ENCODE measurements around the gene ETF1. TPM values are rescaled to one million over a fixed set of nuclear protein-coding genes. Genes with fewer than 3 reads are reported as not detected.

ETF1 gene
- total RNA-seq, 2 experiments from 2014 or later, result 65.2 to 68.1 TPM

DNA sequence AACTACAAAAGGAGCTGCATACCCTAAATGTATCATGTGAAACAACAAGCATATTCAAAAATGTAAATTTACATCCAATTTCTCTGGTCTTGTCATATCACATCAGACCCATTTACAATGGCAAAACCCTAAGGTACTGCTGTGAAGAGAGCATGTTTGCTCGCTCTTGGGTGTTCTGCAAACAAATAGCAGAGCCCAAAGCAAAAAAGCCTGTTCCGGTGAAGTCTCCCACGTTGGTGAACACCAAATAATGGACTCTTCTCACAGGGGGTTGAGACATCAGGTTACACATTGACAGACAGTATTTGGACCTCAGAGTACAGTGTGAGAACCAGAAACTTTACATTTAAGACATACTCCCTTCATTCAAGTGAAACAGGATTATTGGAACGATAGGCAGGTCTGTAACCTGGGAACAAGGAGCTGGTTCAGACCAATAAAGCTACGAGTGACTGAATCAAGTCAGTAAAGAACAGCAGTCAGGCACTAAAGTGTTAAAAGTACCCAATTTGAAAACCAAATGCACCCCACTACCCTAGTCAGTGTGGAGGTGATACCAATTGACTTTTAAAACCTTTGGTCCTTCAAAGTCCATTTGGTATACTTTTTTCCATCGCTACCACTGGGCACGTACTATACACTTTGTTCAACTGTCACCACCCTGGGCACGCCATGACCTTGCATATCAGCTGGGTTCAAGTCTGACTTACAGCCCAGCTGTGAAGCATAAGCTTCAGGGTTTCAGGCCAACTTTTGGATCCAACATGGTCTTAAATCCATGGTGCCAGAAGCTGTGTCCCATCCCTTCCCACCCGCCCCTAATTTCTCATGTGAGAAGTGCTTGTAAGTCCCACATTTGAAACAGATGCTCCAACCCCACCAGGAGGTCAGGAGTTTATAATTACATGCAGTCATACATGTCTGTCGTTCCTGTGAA is 36.4 kb downstream of the ETF1 start:
- H3K27me3 Mint-ChIP-seq, result no peaks in the 10 kb centered on the region
- peaks cover 26% of the 10 kb centered on the region for H3K36me3 Mint-ChIP-seq
- H3K9me3 Mint-ChIP-seq, result no peaks in the 10 kb centered on the region
- ATAC-seq (ENCODE audit: low read depth) (no peak), DNase-seq (no peak)
- POLR2A ChIA-PET, result no interaction called here
- no peak overlapping the region for H3K27ac Mint-ChIP-seq
- H3K4me3 Mint-ChIP-seq, result no peak overlapping the region
- H3K4me1 Mint-ChIP-seq, result peaks cover 2% of the 10 kb centered on the region

DNA sequence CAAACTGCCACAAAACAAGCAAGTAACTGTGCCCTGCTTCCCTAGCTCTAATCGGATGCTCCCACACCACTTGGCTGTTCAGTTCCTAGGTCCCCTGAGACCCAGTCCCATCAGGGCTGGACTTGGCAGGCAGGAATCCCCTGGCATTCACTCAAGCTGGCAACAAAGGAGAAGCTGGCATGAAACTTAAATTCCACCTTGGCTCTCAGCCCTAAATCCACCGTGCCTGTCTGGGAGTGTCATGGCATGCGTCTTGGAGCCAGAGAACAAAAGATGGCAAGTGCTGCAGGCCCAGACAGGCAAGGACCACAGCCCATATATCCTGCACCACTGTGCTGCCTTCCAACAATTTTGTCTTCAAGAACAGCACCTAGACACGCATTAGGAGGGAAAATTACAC is 38.2 kb downstream of the ETF1 start:
- no peak for ATAC-seq (ENCODE audit: low read depth)
- H3K9me3 Mint-ChIP-seq, result no peaks in the 10 kb centered on the region
- no peak overlapping the region for H3K27ac Mint-ChIP-seq
- H3K4me1 Mint-ChIP-seq, result no peaks in the 10 kb centered on the region
- DNase-seq, result no peak
- H3K36me3 Mint-ChIP-seq, result peaks cover 16% of the 10 kb centered on the region
- no peak overlapping the region for H3K4me3 Mint-ChIP-seq
- H3K27me3 Mint-ChIP-seq, result no peaks in the 10 kb centered on the region
- POLR2A ChIA-PET, result no interaction called here

DNA sequence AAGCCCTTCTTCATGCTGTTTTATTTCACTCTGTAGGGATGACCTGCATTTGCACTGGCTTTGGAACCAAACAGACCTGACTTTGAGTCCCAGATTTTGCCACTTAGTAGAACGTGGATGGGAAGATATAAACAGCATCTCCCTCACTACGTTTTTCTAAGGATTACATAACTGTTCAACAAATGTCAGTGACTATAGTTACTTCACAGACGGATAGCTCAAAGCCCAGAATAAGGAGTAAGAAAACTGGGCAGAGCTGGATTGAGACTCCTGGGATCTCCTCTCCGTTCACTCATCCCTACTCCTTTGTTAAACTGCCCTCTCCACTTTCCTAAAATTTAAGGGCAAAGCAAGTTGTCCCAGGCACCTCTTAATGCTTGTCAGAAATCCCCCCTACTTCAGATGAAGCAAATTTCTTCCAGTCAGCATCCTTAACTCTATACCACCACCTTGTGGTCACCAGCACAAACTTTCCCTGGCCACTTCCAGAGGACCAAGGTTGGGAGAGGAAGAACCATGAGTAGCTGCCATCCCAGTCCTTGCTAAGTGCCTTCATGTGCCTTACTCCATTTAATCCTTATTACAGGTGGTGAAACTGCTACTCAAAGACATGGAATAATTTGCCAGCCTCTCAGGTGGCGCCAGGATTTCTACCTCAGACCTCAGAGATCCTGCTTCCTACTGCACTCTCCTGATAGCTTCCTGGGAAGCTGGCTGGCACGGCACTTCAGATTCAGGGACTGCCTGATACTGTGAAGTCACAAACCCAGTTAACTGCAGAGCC is 39.4 kb downstream of the ETF1 start:
- POLR2A ChIA-PET, result interaction anchor here (1.5 kb wide), 1 partner anchor 53 kb away, joined by 6 read pairs; no protein-coding TSS in a partner anchor
- H3K27me3 Mint-ChIP-seq, result peaks cover 2% of the 10 kb centered on the region
- H3K4me1 Mint-ChIP-seq, result no peaks in the 10 kb centered on the region
- no peak overlapping the region for H3K27ac Mint-ChIP-seq
- DNase-seq (no peak), ATAC-seq (ENCODE audit: low read depth) (peak; percentile 58)
- no peaks in the 10 kb centered on the region for H3K9me3 Mint-ChIP-seq
- no peak overlapping the region for H3K4me3 Mint-ChIP-seq
- peaks cover 10% of the 10 kb centered on the region for H3K36me3 Mint-ChIP-seq

DNA sequence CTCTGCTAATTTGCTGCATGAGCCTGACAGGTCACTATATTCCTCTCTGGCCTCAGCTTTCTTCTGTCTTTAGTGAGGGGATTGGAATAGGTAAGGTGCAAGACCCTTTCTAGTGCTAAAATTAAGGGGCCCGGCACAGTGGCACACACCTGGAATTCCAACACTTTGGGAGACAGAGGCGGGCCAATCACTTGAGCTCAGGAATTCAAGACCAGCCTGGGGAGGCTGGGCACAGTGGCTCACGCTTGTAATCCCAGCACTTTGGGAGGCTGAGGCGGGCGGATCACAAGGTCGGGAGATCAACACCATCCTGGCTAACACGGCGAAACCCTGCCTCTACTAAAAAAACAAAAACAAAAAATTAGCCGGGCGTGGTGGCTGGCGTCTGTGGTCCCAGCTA is 40.5 kb downstream of the ETF1 start:
- H3K4me1 Mint-ChIP-seq, result no peaks in the 10 kb centered on the region
- ATAC-seq (ENCODE audit: low read depth), result no peak
- no peak overlapping the region for H3K4me3 Mint-ChIP-seq
- POLR2A ChIA-PET, result no interaction called here
- H3K27ac Mint-ChIP-seq, result no peak overlapping the region
- H3K27me3 Mint-ChIP-seq, result peaks cover 2% of the 10 kb centered on the region
- H3K36me3 Mint-ChIP-seq, result peaks cover 4% of the 10 kb centered on the region
- H3K9me3 Mint-ChIP-seq, result no peaks in the 10 kb centered on the region
- DNase-seq, result no peak

DNA sequence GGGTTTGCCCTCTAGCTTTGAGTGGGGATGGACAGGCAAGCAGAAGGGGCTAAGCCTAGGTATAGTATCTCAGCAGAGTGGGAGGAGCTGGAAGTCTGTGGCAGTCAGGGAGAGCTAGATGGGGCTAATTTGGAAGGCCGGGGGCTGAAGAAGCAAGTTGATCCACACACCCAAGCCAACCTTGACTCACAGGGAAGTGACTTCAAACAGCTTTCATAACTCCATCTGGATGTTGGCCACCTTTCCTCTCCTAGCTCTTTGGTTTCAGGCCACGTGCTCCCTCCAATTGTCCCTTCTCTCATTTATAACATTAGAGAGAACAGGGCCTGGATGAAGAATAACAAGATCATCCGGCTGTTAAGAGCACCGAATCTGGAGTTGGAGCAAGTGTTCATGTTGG is 40.9 kb downstream of the ETF1 start:
- Mint-ChIP-seq H3K9me3 (no peaks in the 10 kb centered on the region), H3K4me1 (no peaks in the 10 kb centered on the region), H3K36me3 (peaks cover under 1% of the 10 kb centered on the region), H3K27me3 (peaks cover 2% of the 10 kb centered on the region), H3K27ac (no peak overlapping the region), H3K4me3 (no peak overlapping the region)
- DNase-seq (no peak), ATAC-seq (ENCODE audit: low read depth) (no peak)
- POLR2A ChIA-PET, result no interaction called here

DNA sequence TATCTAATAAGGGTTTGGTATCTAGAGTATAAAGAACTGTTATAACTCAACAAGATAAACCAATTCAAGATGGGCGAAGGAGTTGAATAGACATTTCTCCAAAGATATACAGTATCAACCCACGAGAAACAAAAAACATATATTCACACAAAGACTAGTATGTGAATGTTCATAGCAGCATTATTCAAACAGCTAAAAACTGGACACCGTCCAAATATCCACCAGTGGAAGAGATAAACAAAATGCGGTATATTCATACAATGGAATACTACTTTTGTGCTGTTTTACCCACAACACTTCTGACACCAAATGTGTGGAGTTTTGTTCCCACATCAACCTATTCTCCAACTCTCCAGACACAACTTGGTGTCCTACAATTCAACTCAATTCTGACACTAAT is 44.7 kb downstream of the ETF1 start:
- Mint-ChIP-seq H3K4me1 (no peaks in the 10 kb centered on the region), H3K27ac (no peak overlapping the region), H3K27me3 (peaks cover 5% of the 10 kb centered on the region), H3K9me3 (no peaks in the 10 kb centered on the region), H3K4me3 (no peak overlapping the region), H3K36me3 (no peaks in the 10 kb centered on the region)
- POLR2A ChIA-PET, result no interaction called here
- DNase-seq, result no peak
- ATAC-seq (ENCODE audit: low read depth), result no peak

DNA sequence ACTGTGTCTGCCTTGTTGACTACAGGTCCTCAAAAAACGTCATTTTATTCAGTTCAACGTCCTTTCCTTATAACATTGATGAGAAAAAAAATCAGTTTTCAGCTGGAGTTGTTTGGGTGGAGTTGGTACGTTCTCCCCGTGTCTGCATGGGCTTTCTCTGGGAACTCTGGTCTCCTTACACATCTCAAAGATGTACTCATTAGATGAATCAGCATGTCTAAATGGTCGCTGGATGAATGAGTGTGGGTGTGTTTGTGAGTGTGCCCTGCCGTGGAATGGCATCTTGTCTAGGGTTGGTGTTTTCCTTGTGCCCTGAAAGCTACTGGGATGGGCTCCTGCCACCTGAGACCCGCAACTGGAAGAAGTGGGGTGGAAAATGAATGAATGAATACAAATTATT is 47.7 kb downstream of the ETF1 start:
- H3K27ac Mint-ChIP-seq, result no peak overlapping the region
- H3K4me1 Mint-ChIP-seq, result peaks cover 3% of the 10 kb centered on the region
- no peaks in the 10 kb centered on the region for H3K36me3 Mint-ChIP-seq
- DNase-seq (no peak), ATAC-seq (ENCODE audit: low read depth) (no peak)
- no peak overlapping the region for H3K4me3 Mint-ChIP-seq
- H3K27me3 Mint-ChIP-seq, result peaks cover 18% of the 10 kb centered on the region
- POLR2A ChIA-PET, result no interaction called here
- H3K9me3 Mint-ChIP-seq, result no peaks in the 10 kb centered on the region

DNA sequence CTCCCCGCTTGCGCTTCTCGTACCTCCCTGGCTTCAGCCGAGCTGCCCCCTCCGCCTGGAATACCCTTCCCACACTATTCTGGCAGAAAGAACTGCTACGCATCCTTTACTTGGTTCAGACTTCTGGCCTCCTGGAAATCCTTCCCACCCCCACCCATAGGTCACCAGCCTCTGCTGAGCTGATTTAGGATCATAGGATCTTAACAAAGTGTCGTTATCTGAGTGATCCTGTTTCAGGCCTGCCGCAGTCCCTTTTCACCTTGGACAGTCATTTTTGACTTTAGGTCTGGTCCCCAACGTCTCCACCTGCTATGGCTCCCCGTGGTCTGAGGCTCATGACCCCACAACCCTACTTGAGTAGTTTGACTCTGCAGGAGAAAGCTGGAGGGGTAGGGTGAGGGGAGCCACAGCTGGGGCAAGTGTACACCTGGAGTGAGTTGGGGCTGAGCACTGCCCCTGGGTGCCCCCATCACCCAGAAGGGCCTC is 50.4 kb downstream of the ETF1 start:
- no peak for ATAC-seq (ENCODE audit: low read depth)
- H3K4me3 Mint-ChIP-seq, result peak overlapping the region; percentile 93
- H3K36me3 Mint-ChIP-seq, result no peaks in the 10 kb centered on the region
- POLR2A ChIA-PET, result interaction anchor here (0.6 to 1.2 kb wide), 2 partner anchors 22 to 28 kb away, joined by 3 to 13 read pairs; partner anchors contain the start of gene EGR1
- peak overlapping the region; percentile 83 for H3K27ac Mint-ChIP-seq
- H3K4me1 Mint-ChIP-seq, result peaks cover 3% of the 10 kb centered on the region
- H3K27me3 Mint-ChIP-seq, result peaks cover 31% of the 10 kb centered on the region
- DNase-seq, result no peak
- no peaks in the 10 kb centered on the region for H3K9me3 Mint-ChIP-seq

DNA sequence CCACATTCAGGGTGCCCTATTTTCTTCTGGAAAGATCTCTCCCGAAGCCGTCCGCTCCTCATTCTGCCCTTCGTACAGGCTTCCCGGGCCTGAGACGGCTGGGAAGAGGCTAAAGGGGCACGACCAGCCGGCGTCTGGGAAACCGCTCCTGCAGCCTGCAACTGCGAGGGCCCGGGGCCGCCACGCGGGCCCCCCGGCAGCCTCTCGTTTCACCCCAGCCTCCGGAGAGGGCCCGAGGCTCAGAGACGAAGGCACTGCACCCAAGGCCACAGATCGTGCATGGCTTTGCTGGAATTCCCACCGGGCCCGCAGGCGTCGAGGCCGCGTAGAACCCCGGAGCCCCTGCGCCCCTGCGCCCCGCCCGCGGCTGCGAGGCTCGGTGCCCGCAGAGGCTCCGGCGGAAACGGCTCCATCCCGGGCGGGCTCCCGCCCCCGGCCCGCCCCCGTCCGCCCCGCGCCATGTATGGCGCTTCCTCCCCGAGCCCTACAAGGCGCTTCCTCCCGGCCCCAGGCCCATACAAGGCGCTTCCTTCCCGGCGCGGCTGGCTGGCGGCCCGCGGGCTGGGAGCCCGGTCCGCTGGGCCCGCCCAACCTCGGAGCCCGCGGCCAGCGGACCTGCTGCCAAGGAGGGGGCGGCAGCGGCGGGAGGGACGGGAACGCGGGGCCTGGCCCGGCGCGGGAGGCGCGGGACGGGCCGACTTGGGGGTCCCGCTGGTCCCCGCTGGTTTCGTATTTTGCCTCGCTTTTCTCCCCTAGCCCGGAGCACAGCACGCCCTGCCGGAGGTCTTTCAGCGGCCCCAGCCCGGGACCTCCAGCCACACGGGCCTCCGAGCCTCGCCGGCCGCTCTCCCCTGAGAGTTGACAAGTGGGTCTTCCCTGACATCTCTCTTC is 51.1 kb downstream of the ETF1 start:
- DNase-seq, result peak; percentile 88
- H3K36me3 Mint-ChIP-seq, result no peaks in the 10 kb centered on the region
- H3K9me3 Mint-ChIP-seq, result no peaks in the 10 kb centered on the region
- POLR2A ChIA-PET, result interaction anchor here (1.2 kb wide), 1 partner anchor 27 kb away, joined by 13 read pairs; the partner anchor contains the start of gene EGR1
- peaks cover 3% of the 10 kb centered on the region for H3K4me1 Mint-ChIP-seq
- H3K27ac Mint-ChIP-seq, result peak overlapping the region; percentile 83
- ATAC-seq (ENCODE audit: low read depth), result peak; percentile 100
- H3K27me3 Mint-ChIP-seq, result peaks cover 31% of the 10 kb centered on the region
- H3K4me3 Mint-ChIP-seq, result peak overlapping the region; percentile 93

DNA sequence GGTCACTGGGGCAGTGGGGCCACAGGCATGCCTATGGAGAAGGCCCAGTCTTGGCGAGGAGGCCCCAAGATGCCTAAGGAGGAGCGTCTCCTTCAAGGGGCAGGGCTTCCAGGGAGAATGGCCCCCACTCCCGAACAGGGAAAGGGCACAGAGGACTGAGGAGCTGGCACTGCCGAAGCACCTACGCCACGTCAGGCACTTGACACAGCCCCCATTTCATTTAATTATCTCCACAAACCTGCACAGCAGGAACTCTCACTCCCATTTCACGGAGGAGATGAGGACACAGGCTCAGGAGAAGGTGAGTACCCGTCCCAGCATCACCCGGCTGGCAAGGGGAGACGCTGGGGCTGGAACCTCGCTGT is 51.8 kb downstream of the ETF1 start:
- H3K27me3 Mint-ChIP-seq, result peaks cover 31% of the 10 kb centered on the region
- ATAC-seq (ENCODE audit: low read depth), result no peak
- POLR2A ChIA-PET, result no interaction called here

DNA sequence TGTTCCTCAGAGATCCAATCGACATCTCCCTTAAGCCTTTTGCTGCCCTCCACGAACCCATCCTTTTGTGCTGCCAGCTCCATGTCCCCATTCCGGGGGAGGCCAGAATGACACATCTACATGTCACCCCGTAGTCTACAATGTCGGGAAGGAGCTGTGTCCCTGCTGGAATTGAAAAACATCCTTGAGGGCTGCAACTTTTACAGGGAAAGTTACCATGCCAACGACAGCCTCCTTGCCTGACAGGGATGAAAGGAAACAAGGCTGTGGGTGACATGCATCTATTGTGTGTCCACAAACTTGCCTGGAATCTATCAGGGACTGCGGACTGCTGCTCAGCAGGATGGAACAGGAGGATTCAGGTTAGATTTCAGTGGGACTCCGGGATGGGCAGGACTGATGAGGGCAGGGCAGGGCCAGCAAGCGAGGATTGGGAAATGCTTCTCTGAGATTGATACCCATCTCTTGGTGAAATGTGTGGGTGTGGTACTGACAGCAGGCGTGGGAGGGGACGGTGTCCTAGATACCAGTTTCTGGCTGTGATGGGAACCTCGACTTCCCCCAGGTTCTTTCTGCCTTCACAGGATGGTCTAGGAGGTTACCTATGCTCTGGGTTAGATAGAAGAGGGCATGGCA is 52.3 kb downstream of the ETF1 start:
- Mint-ChIP-seq H3K4me3 (no peak overlapping the region), H3K4me1 (peaks cover 3% of the 10 kb centered on the region), H3K27me3 (peaks cover 31% of the 10 kb centered on the region), H3K36me3 (no peaks in the 10 kb centered on the region), H3K9me3 (no peaks in the 10 kb centered on the region), H3K27ac (no peak overlapping the region)
- ATAC-seq (ENCODE audit: low read depth), result no peak
- no peak for DNase-seq
- POLR2A ChIA-PET, result no interaction called here

More for the DNA sequence above, 51.8 kb downstream of the ETF1 start:
- no peak for DNase-seq
- Mint-ChIP-seq H3K4me1 (peaks cover 3% of the 10 kb centered on the region), H3K9me3 (no peaks in the 10 kb centered on the region), H3K4me3 (peak overlapping the region; percentile 16), H3K27ac (no peak overlapping the region), H3K36me3 (no peaks in the 10 kb centered on the region)

DNA sequence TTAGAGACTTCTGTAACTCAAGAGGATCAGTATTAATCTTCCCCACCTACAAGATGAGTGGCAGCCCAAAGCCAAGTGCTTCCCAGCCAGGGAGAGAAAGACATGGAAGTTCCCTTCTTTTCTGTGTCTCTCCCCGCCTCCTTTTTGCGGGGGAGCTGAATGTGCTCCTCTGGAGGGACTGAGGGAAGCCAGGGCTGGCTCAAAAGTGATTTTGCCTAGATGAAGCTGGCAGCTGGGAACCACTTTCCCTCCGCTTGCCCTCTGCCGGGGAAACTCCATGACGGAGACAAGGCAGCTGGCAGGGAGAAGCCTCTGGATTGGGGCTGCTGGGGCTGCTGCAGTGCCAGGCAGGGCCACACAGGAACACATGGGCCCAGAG is 53.4 kb downstream of the ETF1 start:
- POLR2A ChIA-PET, result no interaction called here
- H3K27ac Mint-ChIP-seq, result no peak overlapping the region
- no peaks in the 10 kb centered on the region for H3K36me3 Mint-ChIP-seq
- no peaks in the 10 kb centered on the region for H3K9me3 Mint-ChIP-seq
- H3K4me3 Mint-ChIP-seq, result no peak overlapping the region
- peaks cover 27% of the 10 kb centered on the region for H3K27me3 Mint-ChIP-seq
- no peak for ATAC-seq (ENCODE audit: low read depth)
- H3K4me1 Mint-ChIP-seq, result peaks cover 3% of the 10 kb centered on the region
- DNase-seq, result no peak

Measured in activated naive CD8-positive, alpha-beta T cell treated with anti-CD3 and anti-CD28 coated beads, Interleukin-2, amount 10 ng/mL, durations not matched to agents 7 days and 5 days (primary cell).